Testis (tissue), 2 donors: ENCODE results near the gene PLCD1.

Experiments used
- CTCF ChIP-seq, 3 experiments: fragments of 450-650 bp in 2 of 3; fragments of 200-600 bp in 1 of 3; sonication (generic) in 1 of 3; IDR thresholded peaks; one replicate each; pipeline ENCODE4 v1.5.1; 2016 to 2019; ENCODE audit warnings: antibody characterized with exemption in 3 of 3, mild to moderate bottlenecking in 2 of 3, moderate library complexity in 1 of 3
- POLR2A ChIP-seq: fragments of 450-650 bp; IDR thresholded peaks from one replicate; pipeline ENCODE4 v1.6.1; 2017; ENCODE audit warnings: antibody characterized with exemption, mild to moderate bottlenecking, moderate library complexity

- TF ChIP-seq CTCF (IDR thresholded peaks at IDR 0.05): no peak
- TF ChIP-seq POLR2A: no peak
Observed at GRCh38 chr3:38036286-38036685, 6.8 kb upstream of the PLCD1 start.
